GM06990 (cell line): ENCODE data around the gene KLF5.

ENCODE experiments used
- DNase-seq: peaks from one replicate; pipeline ENCODE4 v3.0.0-alpha.2; 2011; ENCODE audit not compliant: insufficient read length; ENCODE audit errors: extremely low read depth
- H3K27me3 ChIP-seq: replicated peaks from 2 replicates; pipeline ENCODE4 v1.6.0; 2011; ENCODE audit warnings: low read length; ENCODE audit not compliant: control insufficient read depth, insufficient read depth
- H3K36me3 ChIP-seq: 2 replicates; pipeline ENCODE4 v1.5.1; 2011; ENCODE audit warnings: low read length; ENCODE audit not compliant: control insufficient read depth, insufficient read depth
- H3K4me3 ChIP-seq: replicated peaks from 2 replicates; pipeline ENCODE4 v1.5.1; 2011; ENCODE audit warnings: low read depth, mild to moderate bottlenecking, control low read depth, low read length
- CTCF ChIP-seq: IDR thresholded peaks from 2 replicates; pipeline ENCODE4 v1.5.1; 2011; ENCODE audit warnings: low read length, control low read depth, mild to moderate bottlenecking, inconsistent platforms; ENCODE audit not compliant: insufficient read depth, poor library complexity, severe bottlenecking

The KLF5 gene

GRCh38 chr13:73058736-73059459 lies at the start of gene KLF5:
Gene KLF5 (plus strand): TSS chr13:73059005. CDS start chr13:73059328, 323 bp downstream.
- TF ChIP-seq CTCF: no peak
- peak; percentile 93 for DNase-seq
- H3K27me3 ChIP-seq: no peaks in the 10 kb centered on the region
- peak within 1 kb of the TSS; percentile 73 for H3K4me3 ChIP-seq
- H3K36me3 ChIP-seq: no peaks in the 10 kb centered on the region

GRCh38 chr13:73011751-73012150 lies 47.1 kb upstream of the KLF5 start:
- DNase-seq: no peak
- no peaks in the 10 kb centered on the region for H3K36me3 ChIP-seq
- no peaks in the 10 kb centered on the region for H3K27me3 ChIP-seq
- no peak overlapping the region for H3K4me3 ChIP-seq
- no peak for TF ChIP-seq CTCF

GRCh38 chr13:73015805-73016204 lies 43.0 kb upstream of the KLF5 start:
- no peaks in the 10 kb centered on the region for H3K27me3 ChIP-seq
- no peak for TF ChIP-seq CTCF
- no peaks in the 10 kb centered on the region for H3K36me3 ChIP-seq
- no peak overlapping the region for H3K4me3 ChIP-seq
- DNase-seq: no peak

GRCh38 chr13:73018336-73018735 lies 40.5 kb upstream of the KLF5 start:
- Histone ChIP-seq H3K27me3 (no peaks in the 10 kb centered on the region), H3K36me3 (no peaks in the 10 kb centered on the region), H3K4me3 (no peak overlapping the region)
- no peak for TF ChIP-seq CTCF
- no peak for DNase-seq

GRCh38 chr13:73025217-73026012 lies 33.4 kb upstream of the KLF5 start:
- H3K27me3 ChIP-seq: no peaks in the 10 kb centered on the region
- H3K4me3 ChIP-seq: no peak overlapping the region
- TF ChIP-seq CTCF: no peak
- no peaks in the 10 kb centered on the region for H3K36me3 ChIP-seq
- no peak for DNase-seq
